Mesenteric fat pad (tissue), 1 donor: ENCODE results near the gene CYTH4. TPM values are rescaled to one million over a fixed set of nuclear protein-coding genes. Genes with fewer than 3 reads are reported as not detected.
"Not testable (repeated sequence)": the region's sequence is repeated elsewhere in the genome, so short reads cannot be mapped to it uniquely, and the experiment has no call there.

Experiments
- DNase-seq: peaks from one replicate; pipeline ENCODE4 v3.0.0-alpha.2; 2020; ENCODE audit warnings: low spot score
- long read RNA-seq: library from polyadenylated mRNA; unstranded; transcript quantifications from one replicate; pipeline ENCODE4 v2.0.0, GENCODE V29; 2020
- total RNA-seq: library from RNA; stranded (reverse); fragmentation: NEBNext Ultra II Directional; extraction: Animal tissue kit (Norgen Biotek cat#: 25700); gene quantifications from one replicate; pipeline ENCODE4 v1.2.1, GENCODE V29; 2021
- donor health status: DM: yes; HTN: yes; CAD: no.

CYTH4 gene
- total RNA-seq, result 44.7 TPM
- long read RNA-seq, transcript CYTH4-201 (13 exons, 3,206 nt), result major isoform, 35 of 79 reads
- long read RNA-seq, transcript CYTH4-211 (4 exons, 815 nt), result minor isoform, 5 of 79 reads
- long read RNA-seq, partial matches to known transcripts, result 30 of 79 reads
- long read RNA-seq, other reads (novel, unspliced or antisense), result 8 of 79 reads

DNA sequence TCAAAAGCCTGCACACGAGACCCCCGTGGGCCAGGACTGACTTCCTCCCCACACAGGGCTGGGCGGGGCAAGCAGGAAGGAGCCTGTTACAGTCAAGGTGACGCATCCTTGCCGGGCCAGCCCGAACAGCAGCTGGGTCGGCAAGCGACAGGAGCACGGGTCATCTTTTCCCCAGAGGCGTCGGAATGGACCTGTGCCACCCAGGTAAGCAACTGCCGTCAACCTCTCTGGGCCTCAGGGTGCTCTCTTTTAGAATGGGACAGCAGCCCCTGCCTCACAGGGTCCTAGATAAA lies at the start of gene CYTH4:
Gene CYTH4, plus strand, starts transcription at position 124 of the 293 bp plus-strand sequence. Its CDS starts 62 bp downstream, at position 186.
- no peak for DNase-seq

DNA sequence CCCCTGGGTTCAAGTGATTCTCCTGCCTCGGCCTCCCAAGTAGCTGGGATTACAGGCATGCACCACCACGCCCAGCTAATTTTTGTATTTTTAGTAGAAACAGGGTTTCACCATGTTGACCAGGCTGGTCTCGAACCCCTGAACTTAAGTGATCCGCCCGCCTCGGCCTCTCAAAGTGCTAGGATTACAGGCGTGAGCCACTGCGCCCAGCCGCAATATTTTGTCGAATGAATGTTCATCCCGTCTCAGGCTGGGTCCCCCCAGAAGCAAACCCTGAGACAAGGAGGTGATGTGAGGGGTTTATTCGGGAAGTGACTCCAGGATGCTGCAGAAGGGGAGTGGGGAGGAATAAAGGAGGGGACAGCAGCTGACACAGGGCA lies 48.9 kb upstream of the CYTH4 start:
- not testable (repeated sequence) for DNase-seq

- no peak for DNase-seq
Observed at GRCh38 chr22:37233751-37234631, 48.3 kb upstream of the CYTH4 start.

GRCh38 chr22:37234736-37235711 lies 47.3 kb upstream of the CYTH4 start:
- no peak for DNase-seq

DNA sequence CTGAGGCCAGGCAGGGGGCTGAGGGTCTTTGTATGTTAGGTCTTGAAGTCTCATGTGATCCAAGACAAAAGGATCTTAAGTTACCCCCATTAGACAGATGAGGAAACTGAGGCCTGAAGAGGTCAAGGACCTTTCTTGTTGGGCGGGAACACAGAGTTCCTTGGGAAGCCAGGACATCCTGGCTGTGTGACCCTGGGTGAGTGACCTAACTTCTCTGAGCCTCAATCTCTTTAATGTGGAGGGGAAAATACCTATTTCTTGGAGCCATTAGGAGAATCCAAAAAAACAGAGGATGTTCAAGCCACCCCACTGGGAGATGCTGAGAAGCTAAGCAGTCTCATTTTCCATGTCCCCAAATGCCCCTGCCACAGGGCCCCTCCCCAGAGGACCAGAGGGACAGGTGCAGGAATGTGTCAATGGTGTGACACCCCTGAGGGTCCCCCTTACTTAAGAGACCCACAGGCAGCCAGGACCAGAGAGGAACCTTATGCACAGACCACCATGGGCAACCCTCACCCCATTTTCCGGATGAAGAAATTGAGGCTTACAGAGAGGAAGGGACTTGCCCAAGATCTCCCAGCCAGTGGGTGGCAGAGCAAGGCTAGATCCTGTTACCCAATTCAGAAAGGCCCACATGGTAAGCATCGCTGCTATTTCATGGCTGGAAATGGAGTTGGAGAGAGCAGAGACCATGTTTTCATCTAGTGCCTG lies 46.3 kb upstream of the CYTH4 start:
- DNase-seq, result no peak

GRCh38 chr22:37237371-37238268 lies 44.7 kb upstream of the CYTH4 start:
- no peak for DNase-seq

DNA sequence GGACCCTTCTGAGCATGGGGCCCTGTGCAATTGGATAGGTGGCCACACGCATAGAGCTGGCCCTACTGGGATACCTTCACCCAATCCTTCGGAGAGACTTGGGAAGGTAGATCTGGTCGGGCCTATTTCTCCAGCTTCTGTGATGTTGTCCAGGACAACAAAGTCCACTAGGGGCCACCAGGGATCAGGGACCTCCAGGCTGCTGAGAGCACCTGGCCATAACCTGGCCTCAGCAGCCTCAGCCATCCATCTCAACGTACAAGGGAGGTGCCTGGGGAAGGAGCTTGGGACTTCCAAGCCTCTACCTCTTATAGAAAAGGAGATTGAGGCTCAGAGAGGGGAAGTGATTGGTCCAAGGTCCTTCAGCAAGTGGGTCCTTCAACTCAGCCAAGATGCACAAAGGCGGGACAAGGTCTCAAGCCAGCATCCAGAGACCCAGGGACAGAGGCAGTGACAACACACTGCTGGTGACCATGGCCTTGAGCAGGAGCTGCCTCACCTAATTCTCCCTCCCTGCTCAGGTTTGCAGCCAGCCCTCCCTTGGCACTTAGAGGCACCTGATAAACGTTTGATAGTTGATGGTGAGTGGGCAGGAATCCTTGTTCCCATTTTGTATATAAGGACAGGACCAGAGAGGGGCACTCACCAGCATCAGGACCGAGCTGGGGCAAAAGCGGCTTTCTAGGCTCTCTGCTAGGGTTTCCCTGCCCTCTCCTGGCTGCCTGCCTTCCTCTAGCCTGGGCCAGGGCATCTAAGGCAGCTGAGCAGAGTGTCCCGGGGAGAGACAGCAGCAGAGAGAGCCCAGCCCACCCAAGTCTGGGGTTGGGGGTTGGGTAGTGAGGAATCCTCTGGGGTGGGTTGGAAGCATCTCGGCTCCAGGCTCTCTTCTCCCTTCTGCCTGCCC lies 42.7 kb upstream of the CYTH4 start:
- DNase-seq, result no peak

DNA sequence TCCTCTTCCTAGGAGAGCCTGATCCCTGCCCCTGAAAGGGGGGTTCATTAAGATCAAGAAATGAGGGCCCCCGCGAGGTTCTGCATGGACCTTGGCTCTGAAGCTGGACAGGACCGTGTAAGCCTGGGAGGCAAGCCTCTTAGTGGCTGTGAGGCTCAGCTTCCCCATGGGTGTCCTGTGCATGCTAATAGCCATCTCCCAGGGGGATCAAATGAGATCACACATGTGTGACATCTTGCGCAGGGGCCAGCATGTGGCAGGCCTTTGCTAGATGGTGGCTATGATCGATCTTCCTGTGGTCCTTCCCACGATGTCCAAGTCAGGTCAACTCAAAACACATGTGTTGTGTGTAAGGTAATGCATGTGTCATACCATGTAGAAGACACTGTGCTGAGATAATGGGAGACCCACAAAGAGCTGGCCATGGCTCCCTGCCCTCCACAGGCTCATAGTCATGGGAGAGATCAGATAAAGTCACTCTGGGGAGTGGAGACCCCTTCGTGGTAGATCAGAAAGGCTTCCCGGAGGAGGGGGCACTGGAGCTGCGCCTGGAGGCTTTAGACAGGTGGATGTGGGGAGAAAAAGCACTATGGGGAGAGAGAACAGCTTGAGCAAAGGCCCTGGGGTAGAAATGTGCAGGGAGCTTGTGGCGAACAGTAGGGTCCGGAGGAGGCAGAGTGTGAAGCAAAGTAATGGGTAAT lies 41.9 kb upstream of the CYTH4 start:
- no peak for DNase-seq

GRCh38 chr22:37240941-37241320 lies 41.4 kb upstream of the CYTH4 start:
- DNase-seq, result no peak

- no peak for DNase-seq
Observed at GRCh38 chr22:37241351-37242142, 40.8 kb upstream of the CYTH4 start.

- no peak for DNase-seq
Observed at GRCh38 chr22:37242395-37242918, 39.9 kb upstream of the CYTH4 start.

DNA sequence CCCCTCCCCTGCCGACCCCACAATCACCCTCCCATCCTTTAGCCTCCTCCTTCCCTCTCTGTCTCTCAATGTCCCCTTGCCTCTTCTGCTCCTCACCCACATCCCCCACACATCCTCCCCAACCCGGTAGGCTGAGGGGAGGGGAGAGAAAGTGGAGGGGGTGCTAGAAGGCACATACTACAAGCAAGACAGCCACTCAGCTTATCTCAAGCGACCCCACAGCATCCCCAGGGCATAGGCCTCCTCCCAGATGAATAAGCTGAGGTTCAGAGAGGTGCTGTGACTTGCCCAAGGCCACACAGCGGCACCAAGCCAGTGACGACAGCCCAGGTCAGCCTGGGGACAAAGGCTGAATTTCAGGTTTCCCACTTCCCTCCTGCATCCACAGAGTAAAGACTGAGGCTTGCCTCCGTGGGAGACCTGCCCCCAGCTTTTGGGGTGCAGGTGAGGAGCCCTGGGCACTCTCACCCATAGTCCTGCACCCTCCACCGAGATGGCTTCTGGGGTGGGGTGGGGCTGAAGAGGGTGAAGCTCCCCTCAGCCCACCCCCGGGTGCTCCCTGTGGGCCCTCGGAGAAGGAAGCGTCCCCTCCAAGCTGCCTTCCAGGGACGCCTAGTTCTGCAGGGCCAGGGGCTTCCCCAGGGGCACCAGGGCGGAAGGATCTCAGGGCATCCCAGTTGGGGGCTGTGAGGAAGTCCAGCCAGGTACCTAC lies 38.8 kb upstream of the CYTH4 start:
- no peak for DNase-seq

- DNase-seq, result no peak
Observed at GRCh38 chr22:37244114-37244921, 38.0 kb upstream of the CYTH4 start, which contains the start of gene RAC2. RAC2 (minus strand) TSS chr22:37244269; CDS start chr22:37244148, 121 bp downstream.

- no peak for DNase-seq
Observed at GRCh38 chr22:37244922-37245722, 37.2 kb upstream of the CYTH4 start.

GRCh38 chr22:37245740-37246139 lies 36.6 kb upstream of the CYTH4 start:
- no peak for DNase-seq
